Colonic mucosa (tissue), 4 donors: ENCODE results near the gene KCTD10. TPM values are rescaled to one million over a fixed set of nuclear protein-coding genes. Genes with fewer than 3 reads are reported as not detected.

Source experiments
- DNase-seq: peaks from one replicate; pipeline ENCODE4 v3.0.0-alpha.2; 2020
- H3K27ac ChIP-seq: fragments of 200-600 bp; one replicate; pipeline ENCODE4 v1.8.0; 2021
- H3K27me3 ChIP-seq: fragments of 200-600 bp; one replicate; pipeline ENCODE4 v1.8.0; 2021
- H3K36me3 ChIP-seq: fragments of 200-600 bp; one replicate; pipeline ENCODE4 v1.8.0; 2021
- H3K4me1 ChIP-seq: fragments of 200-600 bp; one replicate; pipeline ENCODE4 v1.8.0; 2021; ENCODE audit warnings: mild to moderate bottlenecking
- H3K4me3 ChIP-seq: fragments of 200-600 bp; one replicate; pipeline ENCODE4 v1.8.0; 2021
- H3K9ac ChIP-seq, 2 donors: one replicate each; pipeline ENCODE4 v1.7.0; 2013; ENCODE audit warnings: control low read depth in 2 of 2, low read depth in 2 of 2, low read length in 2 of 2
- H3K9me3 ChIP-seq: fragments of 200-600 bp; one replicate; pipeline ENCODE4 v1.8.0; 2021
- intact Hi-C: fragments of 100-400 bp; cut with DNase I; formaldehyde crosslinking; loops from one replicate; pipeline ENCODE4 v1.14.1; 2022
- total RNA-seq, 2 donors: library from RNA; stranded (reverse); fragmentation: NEBNext Ultra II Directional in 1 of 2; extraction: Animal tissue kit (Norgen Biotek cat#: 25700) in 1 of 2; gene quantifications; one replicate each; pipeline ENCODE4 v1.2.1, GENCODE V29; 2021
- TF ChIP-seq, protein P1 (sequence below): fragments of 200-600 bp; IDR thresholded peaks from one replicate; pipeline ENCODE4 v1.8.0; 2022; ENCODE audit warnings: antibody characterized with exemption, mild to moderate bottlenecking
- donor health status: healthy.
- donor health status: DM: no; HTN: no; CAD: no.
- donor health status: DM: no; HTN: no; CAD: no.

Gene KCTD10
- total RNA-seq, 2 donors from 2014 or later = 50.3 to 74.8 TPM

DNA sequence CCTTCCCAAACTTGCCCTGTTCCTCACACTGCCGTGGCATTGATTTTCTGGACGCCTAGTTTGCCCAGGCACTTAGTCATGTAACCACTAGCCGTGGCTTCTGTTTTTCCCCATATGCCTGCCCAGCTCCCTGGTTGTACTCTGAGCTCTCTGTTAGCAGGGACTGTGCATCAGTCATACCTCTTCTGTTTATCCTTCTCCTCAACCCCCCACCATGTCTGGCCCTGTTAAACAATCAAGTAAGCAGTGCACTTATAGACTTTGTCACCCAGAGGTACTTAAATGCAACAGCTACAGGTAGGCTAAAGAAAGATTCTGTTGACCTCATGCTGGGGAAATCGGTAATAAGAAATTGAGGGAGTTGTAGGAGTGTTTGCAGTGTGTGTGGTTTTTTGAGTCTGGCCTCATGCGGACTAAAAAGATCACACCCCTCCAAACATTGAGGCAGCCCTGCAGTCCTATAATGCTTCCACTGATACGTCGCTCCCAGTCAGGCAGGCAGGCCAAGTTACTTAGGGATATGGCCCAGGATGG lies 17.3 kb upstream of the KCTD10 start:
- Histone ChIP-seq H3K9me3 (no peaks in the 10 kb centered on the region), H3K27me3 (no peaks in the 10 kb centered on the region), H3K4me1 (no peaks in the 10 kb centered on the region), H3K4me3 (no peak overlapping the region), H3K9ac (no peak overlapping the region), H3K27ac (no peak overlapping the region), H3K36me3 (peaks cover 13% of the 10 kb centered on the region)
- DNase-seq = no peak
- TF ChIP-seq, protein P1, sequence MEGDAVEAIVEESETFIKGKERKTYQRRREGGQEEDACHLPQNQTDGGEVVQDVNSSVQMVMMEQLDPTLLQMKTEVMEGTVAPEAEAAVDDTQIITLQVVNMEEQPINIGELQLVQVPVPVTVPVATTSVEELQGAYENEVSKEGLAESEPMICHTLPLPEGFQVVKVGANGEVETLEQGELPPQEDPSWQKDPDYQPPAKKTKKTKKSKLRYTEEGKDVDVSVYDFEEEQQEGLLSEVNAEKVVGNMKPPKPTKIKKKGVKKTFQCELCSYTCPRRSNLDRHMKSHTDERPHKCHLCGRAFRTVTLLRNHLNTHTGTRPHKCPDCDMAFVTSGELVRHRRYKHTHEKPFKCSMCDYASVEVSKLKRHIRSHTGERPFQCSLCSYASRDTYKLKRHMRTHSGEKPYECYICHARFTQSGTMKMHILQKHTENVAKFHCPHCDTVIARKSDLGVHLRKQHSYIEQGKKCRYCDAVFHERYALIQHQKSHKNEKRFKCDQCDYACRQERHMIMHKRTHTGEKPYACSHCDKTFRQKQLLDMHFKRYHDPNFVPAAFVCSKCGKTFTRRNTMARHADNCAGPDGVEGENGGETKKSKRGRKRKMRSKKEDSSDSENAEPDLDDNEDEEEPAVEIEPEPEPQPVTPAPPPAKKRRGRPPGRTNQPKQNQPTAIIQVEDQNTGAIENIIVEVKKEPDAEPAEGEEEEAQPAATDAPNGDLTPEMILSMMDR = no peak
- intact Hi-C loops = no loop called here

DNA sequence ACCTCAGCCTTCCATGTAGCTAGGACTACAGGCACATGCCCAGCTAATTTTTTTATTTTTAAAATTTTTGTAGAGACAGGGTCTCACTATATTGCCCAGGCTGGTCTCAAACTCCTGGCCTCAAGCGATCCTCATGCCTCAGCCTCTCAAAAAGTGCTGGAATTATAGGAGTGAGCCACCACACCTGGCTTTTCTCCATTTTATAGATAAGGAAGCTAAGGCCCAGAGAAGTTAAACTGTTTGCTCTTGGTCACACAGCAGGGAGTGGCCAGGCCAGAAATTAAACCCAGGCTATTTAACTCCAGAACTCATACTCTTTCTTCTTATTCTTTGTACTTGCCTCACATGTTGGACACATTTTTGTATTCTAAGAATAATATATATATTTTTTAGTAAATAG lies 16.8 kb upstream of the KCTD10 start:
- intact Hi-C loops = no loop called here
- no peak for DNase-seq
- no peak overlapping the region for H3K9ac ChIP-seq
- no peaks in the 10 kb centered on the region for H3K9me3 ChIP-seq
- no peak overlapping the region for H3K4me3 ChIP-seq
- H3K27ac ChIP-seq = no peak overlapping the region
- no peaks in the 10 kb centered on the region for H3K4me1 ChIP-seq
- TF ChIP-seq, protein P1 = no peak
- peaks cover 18% of the 10 kb centered on the region for H3K36me3 ChIP-seq
- no peaks in the 10 kb centered on the region for H3K27me3 ChIP-seq

DNA sequence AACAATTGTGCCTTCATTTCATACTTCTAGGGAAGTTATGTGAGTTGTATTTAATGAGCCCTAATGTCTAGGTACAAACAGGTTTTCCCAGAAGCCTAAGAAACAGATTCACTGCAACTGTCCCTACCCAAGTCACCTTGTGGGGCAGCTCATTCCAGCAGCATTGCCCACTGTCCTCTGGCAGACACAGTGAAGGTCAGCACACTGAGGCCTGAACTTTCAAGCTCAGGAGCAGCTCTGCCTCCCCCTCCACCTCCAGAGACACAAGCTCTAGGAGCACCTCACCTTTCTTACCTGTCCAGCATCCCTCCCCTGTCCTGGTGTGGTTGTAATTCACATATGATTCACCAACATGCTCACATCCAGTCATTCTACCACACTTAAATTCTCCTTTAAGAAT lies 16.0 kb upstream of the KCTD10 start:
- intact Hi-C loops = no loop called here
- H3K36me3 ChIP-seq = peaks cover 26% of the 10 kb centered on the region

DNA sequence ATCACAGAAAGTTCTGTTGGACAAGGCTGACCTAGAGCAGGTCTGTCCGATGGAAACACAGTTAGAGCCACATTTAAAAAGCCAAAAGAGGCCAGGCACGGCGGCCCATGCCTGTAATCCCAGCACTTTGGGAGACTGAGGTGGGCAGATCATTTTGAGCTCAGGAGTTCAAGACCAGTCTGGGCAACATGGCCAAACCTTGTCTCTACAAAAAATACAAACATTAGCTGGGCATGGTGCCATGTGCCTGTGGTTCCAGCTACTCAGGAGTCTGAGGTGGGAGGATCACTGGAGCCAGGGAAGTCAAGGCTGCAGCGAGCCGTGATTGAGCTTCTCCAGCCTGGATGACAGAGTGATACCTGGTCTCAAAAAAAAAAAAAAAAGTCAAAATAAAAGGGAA lies 15.3 kb upstream of the KCTD10 start:
- Histone ChIP-seq H3K36me3 (peaks cover 24% of the 10 kb centered on the region), H3K4me1 (no peaks in the 10 kb centered on the region), H3K27ac (no peak overlapping the region), H3K4me3 (no peak overlapping the region), H3K9me3 (no peaks in the 10 kb centered on the region), H3K27me3 (no peaks in the 10 kb centered on the region), H3K9ac (no peak overlapping the region)
- TF ChIP-seq, protein P1 = no peak
- intact Hi-C loops = no loop called here
- DNase-seq = no peak

More for the DNA sequence above, 16.0 kb upstream of the KCTD10 start:
- Histone ChIP-seq H3K4me3 (no peak overlapping the region), H3K9me3 (no peaks in the 10 kb centered on the region), H3K4me1 (no peaks in the 10 kb centered on the region), H3K27ac (no peak overlapping the region), H3K9ac (no peak overlapping the region), H3K27me3 (no peaks in the 10 kb centered on the region)
- DNase-seq = no peak
- TF ChIP-seq, protein P1 = no peak

DNA sequence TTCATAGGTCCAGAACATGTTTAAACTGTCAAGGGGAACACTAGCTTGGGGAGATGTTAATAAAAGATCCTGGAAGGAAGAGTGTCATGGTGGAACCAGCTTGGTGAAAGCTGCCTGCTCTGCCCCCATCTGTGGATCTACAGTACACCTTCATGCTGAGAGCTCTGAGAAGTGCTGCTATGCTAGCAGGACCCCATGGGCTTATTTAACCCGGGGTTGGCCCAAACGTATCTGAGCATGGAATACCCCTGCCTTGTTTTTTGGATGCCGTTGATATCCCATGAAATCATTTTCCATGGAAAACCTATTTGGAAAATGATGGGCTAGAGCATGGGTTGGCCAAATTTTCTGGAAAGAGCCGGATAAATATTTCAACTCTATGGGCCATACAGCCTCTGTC lies 14.6 kb upstream of the KCTD10 start:
- Histone ChIP-seq H3K4me3 (no peak overlapping the region), H3K36me3 (peaks cover 29% of the 10 kb centered on the region), H3K9ac (no peak overlapping the region), H3K9me3 (no peaks in the 10 kb centered on the region), H3K4me1 (no peaks in the 10 kb centered on the region), H3K27me3 (no peaks in the 10 kb centered on the region), H3K27ac (no peak overlapping the region)
- no peak for DNase-seq
- TF ChIP-seq, protein P1 = no peak
- intact Hi-C loops = no loop called here
